K562 (cell line): ENCODE measurements around the gene IRX2. TPM values are rescaled to one million over a fixed set of nuclear protein-coding genes. Genes with fewer than 3 reads are reported as not detected.

ENCODE experiments used
- ATAC-seq: fragments of 200-7000 bp; cut with Tn5 transposase; 3 replicates; pipeline ENCODE4 v1.9.1; 2020; ENCODE audit warnings: moderate library complexity
- BruUV-seq: library from RNA; stranded (reverse); fragments of 400-500 nt; replicated peaks from 2 replicates; lab custom pipeline; 2021; lab: Mats Ljungman, UMichigan
- CTCF ChIA-PET: fragments of 300-600 bp; formaldehyde crosslinking; extraction: SDS; loops from one replicate; lab custom pipeline; 2021; ENCODE audit warnings: low intra/inter-chr PET ratio; lab: Yijun Ruan, JAX
- POLR2A ChIA-PET: fragments of 300-600, 350-650 bp; sonication (Branson Sonifier 250); formaldehyde crosslinking; extraction: SDS; loops from one replicate; lab custom pipeline; 2021; ENCODE audit warnings: antibody characterized with exemption, inconsistent platforms; lab: Yijun Ruan, JAX
- DNase-seq, 4 experiments: peaks; one replicate each; pipeline versions ENCODE4 v3.0.0 to v3.0.0-alpha.2; 2011 to 2018; ENCODE audit warnings: low spot score in 3 of 4, mixed read lengths in 3 of 4; ENCODE audit errors: extremely low read depth in 1 of 4
- FAIRE-seq: peaks from 2 replicates; lab custom pipeline; 2011; peaks lifted over from hg19 to GRCh38; lab: Jason Lieb, UNC
- H2AFZ ChIP-seq: 2 replicates; pipeline ENCODE4 v1.6.0; 2011; ENCODE audit warnings: low read depth, low read length, control low read depth, inconsistent platforms
- H3K27ac ChIP-seq: fragments of 200-600 bp; 3 replicates; pipeline ENCODE4 v1.8.0; 2011; ENCODE audit warnings: low read depth, mild to moderate bottlenecking, control low read depth, inconsistent platforms, low read length, moderate library complexity, mixed read lengths; ENCODE audit errors: extremely low read depth
- H3K27me3 ChIP-seq, 2 experiments: fragments of 300-600 bp in 1 of 2; 2 replicates in 1 of 2; 3 replicates in 1 of 2; pipeline versions ENCODE4 v1.6.0 to v1.8.0; 2011; ENCODE audit warnings: inconsistent platforms in 2 of 2, low read length in 2 of 2, mild to moderate bottlenecking in 1 of 2, mixed read lengths in 1 of 2, moderate library complexity in 1 of 2; ENCODE audit not compliant: control insufficient read depth in 2 of 2, insufficient read depth in 2 of 2
- H3K36me3 ChIP-seq: fragments of 300-600 bp; 3 replicates; pipeline ENCODE4 v1.8.0; 2011; ENCODE audit warnings: mild to moderate bottlenecking, low read length, inconsistent platforms; ENCODE audit not compliant: control insufficient read depth, insufficient read depth
- H3K4me1 ChIP-seq, 2 experiments: fragments of 200-600 bp in 1 of 2; replicated peaks in 1 of 2; 2 replicates in 1 of 2; 3 replicates in 1 of 2; pipeline versions ENCODE4 v1.5.1 to v1.8.0; 2011; ENCODE audit warnings: inconsistent platforms in 2 of 2, low read length in 2 of 2, mild to moderate bottlenecking in 1 of 2, mixed read lengths in 1 of 2, moderate library complexity in 1 of 2; ENCODE audit not compliant: control insufficient read depth in 2 of 2, insufficient read depth in 2 of 2
- H3K4me2 ChIP-seq: 2 replicates; pipeline ENCODE4 v1.6.1; 2011; ENCODE audit warnings: low read length, control low read depth, inconsistent platforms, mixed read lengths; ENCODE audit not compliant: insufficient read depth
- H3K4me3 ChIP-seq: fragments of 200-600 bp; sonication (generic), shearing (Covaris generic); 2 replicates; pipeline ENCODE4 v1.5.1; 2016; ENCODE audit warnings: control low read depth, inconsistent platforms
- H3K79me2 ChIP-seq: fragments of 200-600 bp; 3 replicates; pipeline ENCODE4 v1.8.0; 2011; ENCODE audit warnings: low read length, inconsistent platforms; ENCODE audit not compliant: control insufficient read depth, insufficient read depth
- H3K9ac ChIP-seq, 2 experiments: 2 replicates each; pipeline versions ENCODE4 v1.6.0 to v1.6.1; 2011; ENCODE audit warnings: low read depth in 2 of 2, low read length in 2 of 2, control low read depth in 1 of 2, inconsistent platforms in 1 of 2, mild to moderate bottlenecking in 1 of 2, mixed read lengths in 1 of 2; ENCODE audit not compliant: insufficient read depth in 1 of 2
- H3K9me1 ChIP-seq: one replicate; pipeline ENCODE4 v1.6.0; 2011; ENCODE audit warnings: inconsistent platforms, mild to moderate bottlenecking, low read length, moderate library complexity; ENCODE audit not compliant: control insufficient read depth, insufficient read depth
- H3K9me3 ChIP-seq: replicated peaks from 2 replicates; pipeline ENCODE4 v1.5.1; 2011; ENCODE audit warnings: low read depth, low read length, inconsistent platforms; ENCODE audit not compliant: control insufficient read depth, insufficient read depth
- H4K20me1 ChIP-seq: replicated peaks from 2 replicates; pipeline ENCODE4 v1.6.1; 2011; ENCODE audit warnings: low read length, inconsistent platforms, mixed read lengths; ENCODE audit not compliant: control insufficient read depth, insufficient read depth
- CHCHD3 ChIP-seq: fragments of 250-450 bp; sonication (Bioruptor Pico); IDR thresholded peaks from 2 replicates; pipeline ENCODE4 v2.1.2; 2022; ENCODE audit warnings: mild to moderate bottlenecking
- FUS ChIP-seq: fragments of 200-400 bp; formaldehyde crosslinking; optimal IDR thresholded peaks from 2 replicates; pipeline ENCODE3; 2017; ENCODE audit warnings: low read depth, low read length
- L3MBTL2 ChIP-seq: fragments of 450-650 bp; IDR thresholded peaks from 2 replicates; pipeline ENCODE4 v1.6.1; 2016; ENCODE audit warnings: mild to moderate bottlenecking, moderate library complexity
- NCOA4 ChIP-seq: fragments of 450-650 bp; IDR thresholded peaks from 2 replicates; pipeline ENCODE4 v1.6.1; 2018; ENCODE audit warnings: mild to moderate bottlenecking; ENCODE audit not compliant: partially characterized antibody
- SMARCC2 ChIP-seq: fragments of 450-650 bp; IDR thresholded peaks from 2 replicates; pipeline ENCODE4 v1.6.1; 2017; ENCODE audit warnings: antibody characterized with exemption, moderate library complexity, mild to moderate bottlenecking, low read depth
- TRIM28 ChIP-seq: fragments of 450-650 bp; IDR thresholded peaks from 2 replicates; pipeline ENCODE4 v1.6.1; 2017
- ZNF274 ChIP-seq: IDR thresholded peaks from 2 replicates; pipeline ENCODE4 v1.6.1; 2011; ENCODE audit warnings: low read depth, mild to moderate bottlenecking, low read length, moderate library complexity, borderline replicate concordance
- ZNF77 ChIP-seq: fragments of 250-450 bp; sonication (Bioruptor Pico); IDR thresholded peaks from 2 replicates; pipeline ENCODE4 v1.5.0; 2020
- ZNF785 ChIP-seq: fragments of 250-450 bp; sonication (Bioruptor Pico); IDR thresholded peaks from 2 replicates; pipeline ENCODE4 v1.4.0; 2020; ENCODE audit warnings: mild to moderate bottlenecking
- WGBS: fragments of 100-300 bp; shearing (Covaris generic); methylation state at CpG from one replicate; pipeline ENCODE4 v1.1.6; 2016; ENCODE audit warnings: low coverage, mixed read lengths; ENCODE audit not compliant: insufficient coverage; ENCODE audit errors: missing lambda C conversion rate; 5-methylcytosine and 5-hydroxymethylcytosine counted together
- in situ Hi-C: fragments of 300-500 bp; cut with MboI; formaldehyde crosslinking; loops from 4 replicates; pipeline ENCODE4 v1.15.0; 2018; ENCODE audit warnings: inconsistent platforms, mixed read lengths
- intact Hi-C: fragments of 100-400 bp; cut with micrococcal nuclease; formaldehyde crosslinking; loops from 2 replicates; pipeline ENCODE4 v1.14.2; 2022
- polyA plus RNA-seq, 8 experiments: library from polyadenylated mRNA; depleted of rRNA in 4 of 8; stranded (reverse) in 5 of 8; unstranded in 3 of 8; fragments of >200 nt; fragmentation: Nextera tagmentation in 2 of 8; fragmentation: Illumina TruSeq in 1 of 8; extraction: Ambion mirVana in 2 of 8; extraction: Trizol in 1 of 8; gene quantifications; 2 replicates each; pipeline versions ENCODE4 v1.2.1 to v1.2.3, GENCODE V29; 2011 to 2014; ENCODE audit warnings: inconsistent platforms in 1 of 8, missing spikeins in 1 of 8
- total RNA-seq, 7 experiments: library from RNA; depleted of rRNA in 6 of 7; stranded (reverse); fragments of >200 nt in 6 of 7; fragmentation: Illumina TruSeq in 2 of 7; extraction: Trizol in 2 of 7; gene quantifications; 2 replicates each; pipeline versions ENCODE4 v1.2.1 to v1.2.3, GENCODE V29; 2011 to 2021; ENCODE audit warnings: low replicate concordance in 1 of 7
- TF ChIP-seq, protein P1 (sequence below): fragments of 150-350 bp; conservative IDR thresholded peaks from 2 replicates; pipeline ENCODE4 v1.6.1; 2014; ENCODE audit warnings: low read length
- TF ChIP-seq, protein P2 (sequence below), 2 experiments: fragments of 450-650 bp in 1 of 2; sonication (generic) in 1 of 2; formaldehyde crosslinking in 1 of 2; IDR thresholded peaks in 1 of 2; conservative IDR thresholded peaks in 1 of 2; 2 replicates each; pipeline versions ENCODE4 v1.6.1 to v1.8.1; 2016 to 2023; ENCODE audit warnings: mild to moderate bottlenecking in 2 of 2, moderate library complexity in 2 of 2, inconsistent platforms in 1 of 2, missing genetic modification reagents in 1 of 2

IRX2 gene
- total and polyA plus RNA-seq, 9 of the 15 experiments (the other 6 are each of a cell fraction or from before 2014, with no cell fraction given) = 0.13 TPM; not detected in 8

DNA sequence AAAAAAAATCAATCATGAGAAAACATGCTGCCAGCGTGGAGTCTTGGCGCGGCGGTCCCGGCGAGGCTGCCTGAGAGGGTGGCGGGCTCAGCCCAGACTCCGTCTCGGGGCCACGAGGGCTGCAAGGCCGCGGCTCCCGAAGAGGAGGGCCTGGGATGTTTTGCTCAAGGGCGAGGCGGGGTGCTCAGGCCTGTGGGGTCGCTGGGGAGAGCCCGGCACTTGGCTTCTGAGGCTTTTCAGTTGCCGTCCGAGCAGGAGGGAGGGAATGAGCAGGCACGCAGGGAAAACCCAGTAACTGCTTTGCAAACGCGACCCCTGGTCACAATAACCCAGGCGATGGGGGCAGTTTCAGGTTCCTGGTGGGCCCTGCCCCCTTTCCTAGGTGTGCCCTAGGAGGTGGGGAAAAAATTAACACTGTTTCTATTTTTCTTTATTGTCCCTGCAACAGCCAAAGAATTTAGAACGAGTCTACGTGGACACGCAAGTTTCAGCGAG is 3.2 kb upstream of the IRX2 start:
- in situ Hi-C loops (no loop called here), intact Hi-C loops (no loop called here)
- no TSS peak for BruUV-seq
- H2AFZ ChIP-seq = no peak overlapping the region
- CTCF ChIA-PET = no interaction called here
- 6% methylated on average over 27 of the region's 27 CpGs for WGBS
- H3K4me2 ChIP-seq = no peak overlapping the region
- H3K9me1 ChIP-seq = no peaks in the 10 kb centered on the region
- TF ChIP-seq ZNF785 (CRISPR knock-in tag) (no peak), ZNF77 (CRISPR knock-in tag) (no peak), TRIM28 (no peak), ZNF274 (no peak), L3MBTL2 (no peak), FUS (no peak), SMARCC2 (no peak), NCOA4 (no peak), CHCHD3 (CRISPR knock-in tag) (no peak)
- TF ChIP-seq, protein P1, sequence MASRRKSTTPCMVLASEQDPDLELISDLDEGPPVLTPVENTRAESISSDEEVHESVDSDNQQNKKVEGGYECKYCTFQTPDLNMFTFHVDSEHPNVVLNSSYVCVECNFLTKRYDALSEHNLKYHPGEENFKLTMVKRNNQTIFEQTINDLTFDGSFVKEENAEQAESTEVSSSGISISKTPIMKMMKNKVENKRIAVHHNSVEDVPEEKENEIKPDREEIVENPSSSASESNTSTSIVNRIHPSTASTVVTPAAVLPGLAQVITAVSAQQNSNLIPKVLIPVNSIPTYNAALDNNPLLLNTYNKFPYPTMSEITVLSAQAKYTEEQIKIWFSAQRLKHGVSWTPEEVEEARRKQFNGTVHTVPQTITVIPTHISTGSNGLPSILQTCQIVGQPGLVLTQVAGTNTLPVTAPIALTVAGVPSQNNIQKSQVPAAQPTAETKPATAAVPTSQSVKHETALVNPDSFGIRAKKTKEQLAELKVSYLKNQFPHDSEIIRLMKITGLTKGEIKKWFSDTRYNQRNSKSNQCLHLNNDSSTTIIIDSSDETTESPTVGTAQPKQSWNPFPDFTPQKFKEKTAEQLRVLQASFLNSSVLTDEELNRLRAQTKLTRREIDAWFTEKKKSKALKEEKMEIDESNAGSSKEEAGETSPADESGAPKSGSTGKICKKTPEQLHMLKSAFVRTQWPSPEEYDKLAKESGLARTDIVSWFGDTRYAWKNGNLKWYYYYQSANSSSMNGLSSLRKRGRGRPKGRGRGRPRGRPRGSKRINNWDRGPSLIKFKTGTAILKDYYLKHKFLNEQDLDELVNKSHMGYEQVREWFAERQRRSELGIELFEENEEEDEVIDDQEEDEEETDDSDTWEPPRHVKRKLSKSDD = no peak
- TF ChIP-seq, protein P2, sequence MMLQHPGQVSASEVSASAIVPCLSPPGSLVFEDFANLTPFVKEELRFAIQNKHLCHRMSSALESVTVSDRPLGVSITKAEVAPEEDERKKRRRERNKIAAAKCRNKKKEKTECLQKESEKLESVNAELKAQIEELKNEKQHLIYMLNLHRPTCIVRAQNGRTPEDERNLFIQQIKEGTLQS (IDR thresholded peaks at IDR 0.05) = no peak
- TF ChIP-seq, protein P2 (CRISPR knock-in tag; conservative IDR thresholded peaks at IDR 0.05) = no peak
- POLR2A ChIA-PET = no interaction called here
- no peak overlapping the region for H3K4me3 ChIP-seq
- H3K27ac ChIP-seq = no peak overlapping the region
- no peaks in the 10 kb centered on the region for H4K20me1 ChIP-seq
- DNase-seq = no peak
- peaks cover 0 to 9% of the 10 kb centered on the region in 2 experiments; a peak in 1 of 5 replicates for H3K4me1 ChIP-seq
- H3K36me3 ChIP-seq = no peaks in the 10 kb centered on the region
- peaks cover 19 to 52% of the 10 kb centered on the region in 2 experiments; a peak in 3 of 5 replicates for H3K27me3 ChIP-seq
- H3K9ac ChIP-seq = no peak overlapping the region
- FAIRE-seq = no peak
- no peaks in the 10 kb centered on the region for H3K79me2 ChIP-seq
- ATAC-seq = no peak
- no peaks in the 10 kb centered on the region for H3K9me3 ChIP-seq
